HCT116 (cell line): ENCODE data around the gene APOD. TPM values are rescaled to one million over a fixed set of nuclear protein-coding genes. Genes with fewer than 3 reads are reported as not detected.

Source experiments
- ATAC-seq: fragments of 200-7000 bp; cut with Tn5 transposase; 2 replicates; pipeline ENCODE4 v1.9.1; 2020; ENCODE audit warnings: mild to moderate bottlenecking, moderate library complexity
- BruUV-seq: library from RNA; stranded (reverse); fragments of 400-500 nt; replicated peaks from 2 replicates; lab custom pipeline; 2021; lab: Mats Ljungman, UMichigan
- CTCF ChIA-PET: fragments of 300-600 bp; sonication (Branson Sonifier 250); formaldehyde crosslinking; loops from one replicate; lab custom pipeline; 2021; ENCODE audit warnings: antibody characterized with exemption; lab: Charles Lee
- POLR2A ChIA-PET: fragments of 300-600, 350-600 bp; sonication (Branson Sonifier 250); formaldehyde crosslinking; loops from one replicate; lab custom pipeline; 2021; ENCODE audit warnings: antibody characterized with exemption; lab: Charles Lee
- RAD21 ChIA-PET, 2 experiments: fragments of 300-600 bp; sonication (Branson Sonifier 250); formaldehyde crosslinking; loops; one replicate each; lab custom pipeline; 2023; ENCODE audit warnings: low total read pairs in 2 of 2; ENCODE audit not compliant: uncharacterized antibody in 2 of 2, unreplicated experiment in 2 of 2, low non-redundant PET in 1 of 2; lab: Charles Lee
- DNase-seq: peaks from one replicate; pipeline ENCODE4 v3.0.0-alpha.2; 2010; ENCODE audit warnings: low read depth, low spot score
- H2AFZ ChIP-seq: fragments of 200-600 bp; shearing (Covaris generic), sonication (generic); 2 replicates; pipeline ENCODE4 v1.6.1; 2017; ENCODE audit warnings: low read depth, mixed run types, mixed read lengths, antibody characterized with exemption, low read length; ENCODE audit not compliant: poor library complexity, severe bottlenecking
- H3K27ac ChIP-seq: 2 replicates; pipeline ENCODE4 v1.5.1; 2012; ENCODE audit warnings: low read depth, low read length
- H3K27me3 ChIP-seq: fragments of 200-600 bp; sonication (generic); 2 replicates; pipeline ENCODE4 v1.6.1; 2016; ENCODE audit warnings: mixed run types, low read length, mixed read lengths; ENCODE audit not compliant: insufficient read depth
- H3K36me3 ChIP-seq, 2 experiments: fragments of 200-500 bp in 1 of 2; fragments of 200-600 bp in 1 of 2; sonication (Bioruptor generic) in 1 of 2; sonication (generic) in 1 of 2; 2 replicates each; pipeline versions ENCODE4 v1.5.1 to v1.6.1; 2014 to 2016; ENCODE audit warnings: low read length in 2 of 2, inconsistent platforms in 1 of 2, mixed read lengths in 1 of 2, mixed run types in 1 of 2; ENCODE audit not compliant: insufficient read depth in 2 of 2, control insufficient read depth in 1 of 2
- H3K4me1 ChIP-seq, 2 experiments: fragments of 200-600 bp in 1 of 2; sonication (generic) in 1 of 2; 2 replicates each; pipeline versions ENCODE4 v1.5.1 to v1.6.1; 2012 to 2017; ENCODE audit warnings: low read length in 2 of 2, inconsistent platforms in 1 of 2, mild to moderate bottlenecking in 1 of 2, mixed read lengths in 1 of 2, mixed run types in 1 of 2, moderate library complexity in 1 of 2; ENCODE audit not compliant: insufficient read depth in 2 of 2, control insufficient read depth in 1 of 2
- H3K4me2 ChIP-seq: fragments of 200-600 bp; sonication (generic); 2 replicates; pipeline ENCODE4 v1.6.1; 2017; ENCODE audit warnings: mixed run types, low read length, mixed read lengths
- H3K4me3 ChIP-seq, 2 experiments: fragments of 200-600 bp in 1 of 2; sonication (generic) in 1 of 2; replicated peaks in 1 of 2; 2 replicates each; pipeline ENCODE4 v1.5.1; 2011 to 2016; ENCODE audit warnings: low read length in 2 of 2, control low read depth in 1 of 2, low read depth in 1 of 2, mild to moderate bottlenecking in 1 of 2, mixed read lengths in 1 of 2, mixed run types in 1 of 2
- H3K79me2 ChIP-seq: fragments of 200-600 bp; sonication (generic); 2 replicates; pipeline ENCODE4 v1.6.1; 2017; ENCODE audit warnings: mild to moderate bottlenecking, mixed run types, low read length, moderate library complexity, mixed read lengths; ENCODE audit not compliant: insufficient read depth
- H3K9ac ChIP-seq: fragments of 200-600 bp; sonication (generic); 2 replicates; pipeline ENCODE4 v1.6.1; 2016; ENCODE audit warnings: low read length, mixed read lengths
- H3K9me2 ChIP-seq: fragments of 200-600 bp; sonication (generic), shearing (Covaris generic); 2 replicates; pipeline ENCODE4 v1.6.1; 2017; ENCODE audit warnings: mixed run types, mild to moderate bottlenecking, moderate library complexity; ENCODE audit not compliant: insufficient read depth
- H3K9me3 ChIP-seq, 2 experiments: fragments of 200-500 bp in 1 of 2; fragments of 200-600 bp in 1 of 2; sonication (Bioruptor generic) in 1 of 2; sonication (generic) in 1 of 2; 2 replicates each; pipeline ENCODE4 v1.6.1; 2014 to 2017; ENCODE audit warnings: low read length in 2 of 2, mixed read lengths in 2 of 2, inconsistent platforms in 1 of 2, low read depth in 1 of 2, mild to moderate bottlenecking in 1 of 2, mixed run types in 1 of 2, moderate library complexity in 1 of 2; ENCODE audit not compliant: control insufficient read depth in 1 of 2, insufficient read depth in 1 of 2
- H4K20me1 ChIP-seq: fragments of 200-600 bp; sonication (generic), shearing (Covaris generic); 2 replicates; pipeline ENCODE4 v1.6.1; 2017; ENCODE audit warnings: mixed run types, mild to moderate bottlenecking, moderate library complexity; ENCODE audit not compliant: insufficient read depth
- CBX3 ChIP-seq: IDR thresholded peaks from 2 replicates; pipeline ENCODE4 v1.6.1; 2012; ENCODE audit warnings: low read depth
- CEBPB ChIP-seq: IDR thresholded peaks from 2 replicates; pipeline ENCODE4 v1.6.1; 2012; ENCODE audit warnings: low read depth
- CTCF ChIP-seq, 3 experiments: fragments of 200-600 bp in 1 of 3; sonication (generic) in 1 of 3; IDR thresholded peaks in 2 of 3; conservative IDR thresholded peaks in 1 of 3; 2 replicates each; pipeline ENCODE4 v1.5.1; 2012 to 2017; ENCODE audit warnings: low read depth in 2 of 3, low read length in 2 of 3, antibody characterized with exemption in 1 of 3, borderline replicate concordance in 1 of 3, control low read depth in 1 of 3, mild to moderate bottlenecking in 1 of 3, mixed read lengths in 1 of 3, mixed run types in 1 of 3, moderate library complexity in 1 of 3; ENCODE audit not compliant: insufficient read depth in 1 of 3
- ELF1 ChIP-seq: IDR thresholded peaks from 2 replicates; pipeline ENCODE4 v1.6.1; 2012; ENCODE audit warnings: low read depth, borderline replicate concordance
- EZH2phosphoT487 ChIP-seq: fragments of 200-600 bp; IDR thresholded peaks from 2 replicates; pipeline ENCODE4 v1.6.1; 2018; ENCODE audit warnings: antibody characterized with exemption, borderline replicate concordance
- FOSL1 ChIP-seq: IDR thresholded peaks from 2 replicates; pipeline ENCODE4 v1.6.1; 2012; ENCODE audit warnings: low read depth
- JUND ChIP-seq: IDR thresholded peaks from 2 replicates; pipeline ENCODE4 v1.6.1; 2012
- POLR2A ChIP-seq: IDR thresholded peaks from 2 replicates; pipeline ENCODE4 v1.7.0; 2011; ENCODE audit warnings: borderline replicate concordance; ENCODE audit not compliant: insufficient read depth, insufficient read length; ENCODE audit errors: extremely low read depth
- POLR2AphosphoS5 ChIP-seq: IDR thresholded peaks from 2 replicates; pipeline ENCODE4 v1.6.1; 2011; ENCODE audit warnings: mild to moderate bottlenecking, low read depth, low read length, moderate library complexity
- RAD21 ChIP-seq: IDR thresholded peaks from 2 replicates; pipeline ENCODE4 v1.6.1; 2012; ENCODE audit warnings: low read depth, mild to moderate bottlenecking
- SIN3A ChIP-seq: IDR thresholded peaks from 2 replicates; pipeline ENCODE4 v1.6.1; 2012; ENCODE audit warnings: low read depth
- ZBTB33 ChIP-seq: IDR thresholded peaks from 2 replicates; pipeline ENCODE4 v1.6.1; 2011; ENCODE audit warnings: mild to moderate bottlenecking, low read length, moderate library complexity; ENCODE audit not compliant: insufficient replicate concordance; ENCODE audit errors: extremely low read depth
- ZFX ChIP-seq: fragments of 450-650 bp; IDR thresholded peaks from 2 replicates; pipeline ENCODE4 v1.6.1; 2017
- intact Hi-C: fragments of 100-400 bp; cut with micrococcal nuclease; formaldehyde crosslinking; loops from 2 replicates; pipeline ENCODE4 v1.10.0; 2022
- total RNA-seq: library from RNA; stranded (reverse); gene quantifications from one replicate; pipeline ENCODE4 v1.2.1, GENCODE V29; 2021; ENCODE audit not compliant: unreplicated experiment
- TF ChIP-seq, protein P1 (sequence below): IDR thresholded peaks from 2 replicates; pipeline ENCODE4 v1.6.1; 2012; ENCODE audit warnings: low read depth

Gene APOD
- total RNA-seq, 1 experiment from 2014 or later, result 0.76 TPM

GRCh38 chr3:195580744-195581443 is 2.8 kb downstream of the APOD start:
- no peak overlapping the region for H3K4me2 ChIP-seq
- DNase-seq (no peak), ATAC-seq (no peak)
- H3K27ac ChIP-seq, result no peak overlapping the region
- no peaks in the 10 kb centered on the region for H3K27me3 ChIP-seq
- H3K9ac ChIP-seq, result no peak overlapping the region
- no TSS peak for BruUV-seq
- no peaks in the 10 kb centered on the region for H4K20me1 ChIP-seq
- ChIA-PET RAD21 (no interaction called here), POLR2A (no interaction called here), CTCF (no interaction called here)
- no peaks in the 10 kb centered on the region for H3K9me3 ChIP-seq
- H2AFZ ChIP-seq, result no peak overlapping the region
- no peak for TF ChIP-seq CTCF (IDR thresholded peaks at IDR 0.05 in 2 of 3, conservative IDR thresholded peaks at IDR 0.05 in 1 of 3; ENCODE audit: borderline replicate concordance in 1 of 3, insufficient read depth in 1 of 3, low read depth in 2 of 3, low read length in 2 of 3)
- TF ChIP-seq FOSL1, result no peak
- TF ChIP-seq ELF1, result no peak
- TF ChIP-seq, protein P1, sequence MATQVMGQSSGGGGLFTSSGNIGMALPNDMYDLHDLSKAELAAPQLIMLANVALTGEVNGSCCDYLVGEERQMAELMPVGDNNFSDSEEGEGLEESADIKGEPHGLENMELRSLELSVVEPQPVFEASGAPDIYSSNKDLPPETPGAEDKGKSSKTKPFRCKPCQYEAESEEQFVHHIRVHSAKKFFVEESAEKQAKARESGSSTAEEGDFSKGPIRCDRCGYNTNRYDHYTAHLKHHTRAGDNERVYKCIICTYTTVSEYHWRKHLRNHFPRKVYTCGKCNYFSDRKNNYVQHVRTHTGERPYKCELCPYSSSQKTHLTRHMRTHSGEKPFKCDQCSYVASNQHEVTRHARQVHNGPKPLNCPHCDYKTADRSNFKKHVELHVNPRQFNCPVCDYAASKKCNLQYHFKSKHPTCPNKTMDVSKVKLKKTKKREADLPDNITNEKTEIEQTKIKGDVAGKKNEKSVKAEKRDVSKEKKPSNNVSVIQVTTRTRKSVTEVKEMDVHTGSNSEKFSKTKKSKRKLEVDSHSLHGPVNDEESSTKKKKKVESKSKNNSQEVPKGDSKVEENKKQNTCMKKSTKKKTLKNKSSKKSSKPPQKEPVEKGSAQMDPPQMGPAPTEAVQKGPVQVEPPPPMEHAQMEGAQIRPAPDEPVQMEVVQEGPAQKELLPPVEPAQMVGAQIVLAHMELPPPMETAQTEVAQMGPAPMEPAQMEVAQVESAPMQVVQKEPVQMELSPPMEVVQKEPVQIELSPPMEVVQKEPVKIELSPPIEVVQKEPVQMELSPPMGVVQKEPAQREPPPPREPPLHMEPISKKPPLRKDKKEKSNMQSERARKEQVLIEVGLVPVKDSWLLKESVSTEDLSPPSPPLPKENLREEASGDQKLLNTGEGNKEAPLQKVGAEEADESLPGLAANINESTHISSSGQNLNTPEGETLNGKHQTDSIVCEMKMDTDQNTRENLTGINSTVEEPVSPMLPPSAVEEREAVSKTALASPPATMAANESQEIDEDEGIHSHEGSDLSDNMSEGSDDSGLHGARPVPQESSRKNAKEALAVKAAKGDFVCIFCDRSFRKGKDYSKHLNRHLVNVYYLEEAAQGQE, result no peak
- TF ChIP-seq POLR2A, result no peak
- no peak for TF ChIP-seq SIN3A
- TF ChIP-seq POLR2AphosphoS5, result no peak
- no peak for TF ChIP-seq ZFX
- no peak for TF ChIP-seq CBX3
- TF ChIP-seq ZBTB33, result no peak
- no peak for TF ChIP-seq RAD21
- no peak for TF ChIP-seq EZH2phosphoT487
- no peak for TF ChIP-seq JUND
- no peak for TF ChIP-seq CEBPB
- H3K79me2 ChIP-seq, result no peaks in the 10 kb centered on the region
- no peak overlapping the region for H3K4me3 ChIP-seq
- H3K9me2 ChIP-seq, result no peaks in the 10 kb centered on the region
- H3K4me1 ChIP-seq, result peaks cover 4 to 19% of the 10 kb centered on the region in 2 experiments; a peak in 3 of 4 replicates
- H3K36me3 ChIP-seq, result no peaks in the 10 kb centered on the region
- intact Hi-C loops, result no loop called here
